Right renal cortex interstitium (tissue), 3 donors: ENCODE measurements around the gene XRCC6. TPM values are rescaled to one million over a fixed set of nuclear protein-coding genes. Genes with fewer than 3 reads are reported as not detected.
"Not testable (repeated sequence)": the region's sequence is repeated elsewhere in the genome, so short reads cannot be mapped to it uniquely, and the experiment has no call there.

Experiments used
- DNase-seq, 3 donors: peaks; one replicate each; pipeline ENCODE4 v3.0.0-alpha.2; 2013; ENCODE audit warnings: low read depth in 3 of 3, low spot score in 2 of 3
- polyA plus RNA-seq, 3 donors: library from polyadenylated mRNA; unstranded; fragments of 120-200 nt; gene quantifications; one replicate each; pipeline ENCODE4 v1.2.1, GENCODE V29; 2013; ENCODE audit not compliant: insufficient read length in 3 of 3

The XRCC6 gene
- polyA plus RNA-seq, 3 donors = 372 to 405 (median 383) TPM

- no peak for DNase-seq
Observed at GRCh38 chr22:41598081-41598480, 23.0 kb upstream of the XRCC6 start.

- no peak for DNase-seq
Observed at GRCh38 chr22:41598891-41599635, 22.0 kb upstream of the XRCC6 start.

GRCh38 chr22:41600976-41601375, 20.1 kb upstream of the XRCC6 start:
- DNase-seq = no peak

- DNase-seq = no peak
Observed at GRCh38 chr22:41603873-41604332, 17.2 kb upstream of the XRCC6 start.

- DNase-seq = no peak
Observed at GRCh38 chr22:41608386-41608785, 12.7 kb upstream of the XRCC6 start.

- no peak for DNase-seq
Observed at GRCh38 chr22:41612603-41613306, 8.3 kb upstream of the XRCC6 start.

GRCh38 chr22:41613456-41613855, 7.6 kb upstream of the XRCC6 start:
- DNase-seq = no peak

- DNase-seq = peak in 1 of 3 donors; percentile 10
Observed at GRCh38 chr22:41619979-41620588, 1.0 kb upstream of the XRCC6 start.

- DNase-seq = peak in 1 of 3 donors; percentile 27
Observed at GRCh38 chr22:41620589-41621098, 451 bp upstream of the XRCC6 start, which contains the start of gene DESI1. DESI1 (minus strand) TSS chr22:41621043; CDS start chr22:41620839, 204 bp downstream.

- no peak for DNase-seq
Observed at GRCh38 chr22:41621911-41622179, 750 bp downstream of the XRCC6 start.

GRCh38 chr22:41625577-41625976, 4.5 kb downstream of the XRCC6 start:
- no peak for DNase-seq

GRCh38 chr22:41631115-41631514, 10.0 kb downstream of the XRCC6 start:
- not testable (repeated sequence) for DNase-seq

- DNase-seq = not testable (repeated sequence)
Observed at GRCh38 chr22:41631615-41632014, 10.5 kb downstream of the XRCC6 start.

GRCh38 chr22:41634610-41635009, 13.5 kb downstream of the XRCC6 start:
- not testable (repeated sequence) for DNase-seq

- DNase-seq = no peak
Observed at GRCh38 chr22:41636467-41636866, 15.4 kb downstream of the XRCC6 start.

- DNase-seq = not testable (repeated sequence)
Observed at GRCh38 chr22:41637623-41638022, 16.5 kb downstream of the XRCC6 start.

GRCh38 chr22:41638124-41638523, 17.0 kb downstream of the XRCC6 start:
- DNase-seq = no peak

- no peak for DNase-seq
Observed at GRCh38 chr22:41638748-41639147, 17.7 kb downstream of the XRCC6 start.

GRCh38 chr22:41641854-41642253, 20.8 kb downstream of the XRCC6 start:
- DNase-seq = no peak

- no peak for DNase-seq
Observed at GRCh38 chr22:41642331-41643110, 21.4 kb downstream of the XRCC6 start.

- DNase-seq = no peak
Observed at GRCh38 chr22:41647771-41648170, 26.7 kb downstream of the XRCC6 start.
